NCI-H2196 treated with DMSO at 0.1 percent for 48 hours (cell line): ENCODE measurements around the gene KIRREL3.

Experiments
- DNase-seq: peaks from one replicate; lab custom pipeline; 2025; ENCODE audit not compliant: unreplicated experiment; lab: John Stamatoyannopoulos, UW

The KIRREL3 gene

GRCh38 chr11:126495281-126496220 lies 505.0 kb downstream of the KIRREL3 start:
- no peak for DNase-seq

GRCh38 chr11:126494831-126495230 lies 505.7 kb downstream of the KIRREL3 start:
- DNase-seq = no peak

- DNase-seq = no peak
Measured at GRCh38 chr11:126492331-126493082, 508.1 kb downstream of the KIRREL3 start.

GRCh38 chr11:126491092-126491491 lies 509.5 kb downstream of the KIRREL3 start:
- DNase-seq = no peak

- no peak for DNase-seq
Measured at GRCh38 chr11:126489836-126490660, 510.5 kb downstream of the KIRREL3 start.

- no peak for DNase-seq
Measured at GRCh38 chr11:126488591-126489370, 511.8 kb downstream of the KIRREL3 start.

GRCh38 chr11:126487711-126488110 lies 512.9 kb downstream of the KIRREL3 start:
- no peak for DNase-seq

GRCh38 chr11:126485986-126486635 lies 514.5 kb downstream of the KIRREL3 start:
- no peak for DNase-seq

GRCh38 chr11:126485021-126485792 lies 515.4 kb downstream of the KIRREL3 start:
- DNase-seq = no peak

- DNase-seq = no peak
Measured at GRCh38 chr11:126484266-126484665, 516.3 kb downstream of the KIRREL3 start.

- no peak for DNase-seq
Measured at GRCh38 chr11:126483621-126484195, 516.9 kb downstream of the KIRREL3 start.

- no peak for DNase-seq
Measured at GRCh38 chr11:126482586-126483108, 517.9 kb downstream of the KIRREL3 start.

- DNase-seq = no peak
Measured at GRCh38 chr11:126481303-126481680, 519.3 kb downstream of the KIRREL3 start.

- DNase-seq = peak; percentile 92
Measured at GRCh38 chr11:126480410-126481302, 519.9 kb downstream of the KIRREL3 start.

- no peak for DNase-seq
Measured at GRCh38 chr11:126480015-126480409, 520.6 kb downstream of the KIRREL3 start.

GRCh38 chr11:126479178-126479930 lies 521.2 kb downstream of the KIRREL3 start:
- no peak for DNase-seq

GRCh38 chr11:126478466-126478865 lies 522.1 kb downstream of the KIRREL3 start:
- no peak for DNase-seq
